22Rv1 (cell line): ENCODE results near the gene ZNF524.

Experiments used
- H3K27ac ChIP-seq: fragments of 450-650 bp; 2 replicates; pipeline ENCODE4 v1.5.1; 2017
- CTCF ChIP-seq: fragments of 450-650 bp; IDR thresholded peaks from 2 replicates; pipeline ENCODE4 v1.5.1; 2017; ENCODE audit warnings: mild to moderate bottlenecking
- ZFX ChIP-seq: fragments of 450-650 bp; IDR thresholded peaks from 2 replicates; pipeline ENCODE4 v1.6.1; 2017; ENCODE audit warnings: antibody characterized with exemption, borderline replicate concordance

Gene ZNF524

GRCh38 chr19:55603581-55604292 lies 3.6 kb downstream of the ZNF524 start:
- peak overlapping the region; percentile 98 for H3K27ac ChIP-seq
- no peak for TF ChIP-seq ZFX
- no peak for TF ChIP-seq CTCF

GRCh38 chr19:55605207-55605636 lies 5.1 kb downstream of the ZNF524 start:
- H3K27ac ChIP-seq: peak overlapping the region; percentile 98
- no peak for TF ChIP-seq CTCF

GRCh38 chr19:55605637-55606470 lies 5.8 kb downstream of the ZNF524 start, which contains the start of gene ZNF865:
Gene ZNF865 (plus strand): TSS chr19:55605647. CDS start chr19:55613619, 7,972 bp downstream.
- TF ChIP-seq CTCF (peak; percentile 82), ZFX (no peak)

GRCh38 chr19:55606471-55606787 lies 6.3 kb downstream of the ZNF524 start:
- TF ChIP-seq CTCF (peak; percentile 42), ZFX (no peak)
- H3K27ac ChIP-seq: peak overlapping the region; percentile 98

More at GRCh38 chr19:55605637-55606470, 5.8 kb downstream of the ZNF524 start, which contains the start of gene ZNF865:
- peak within 1 kb of the TSS; percentile 98 for H3K27ac ChIP-seq

- TF ChIP-seq ZFX: no peak
- TF ChIP-seq CTCF: no peak
- H3K27ac ChIP-seq: peak overlapping the region; percentile 98
Measured at GRCh38 chr19:55606817-55607216, 6.7 kb downstream of the ZNF524 start.

GRCh38 chr19:55609326-55609725 lies 9.2 kb downstream of the ZNF524 start:
- no peak overlapping the region for H3K27ac ChIP-seq
- TF ChIP-seq ZFX (no peak), CTCF (no peak)
